Measurements from ENCODE around the gene HSPA14. TPM values are rescaled to one million over a fixed set of nuclear protein-coding genes. Genes with fewer than 3 reads are reported as not detected.

The HSPA14 gene
- total and polyA plus RNA-seq, 2 of the 8 experiments (the other 6 are each of a cell fraction or from before 2014, with no cell fraction given) = 20.5 to 36.4 TPM

GRCh38 chr10:14916600-14916999 is 78.5 kb downstream of the HSPA14 start (continued):
- TF ChIP-seq CHD7 (IDR thresholded peaks at IDR 0.05; ENCODE audit: insufficient replicate concordance, low read length) (no peak), JUN (IDR thresholded peaks at IDR 0.05; ENCODE audit: low read depth, low read length) (no peak)

All from H1 (cell line).